HEK293T (cell line): ENCODE results near the gene CYP4F2.

Source experiments
- ARNT ChIP-seq: fragments of 450-650 bp; IDR thresholded peaks from 2 replicates; pipeline ENCODE4 v1.6.1; 2017; ENCODE audit warnings: mild to moderate bottlenecking
- BHLHE40 ChIP-seq: fragments of 450-650 bp; IDR thresholded peaks from 2 replicates; pipeline ENCODE4 v1.6.1; 2016; ENCODE audit warnings: mild to moderate bottlenecking, moderate library complexity, borderline replicate concordance
- ELF4 ChIP-seq: fragments of 450-650 bp; IDR thresholded peaks from 2 replicates; pipeline ENCODE4 v1.6.1; 2017; ENCODE audit warnings: antibody characterized with exemption
- FOXA1 ChIP-seq: fragments of 450-650 bp; IDR thresholded peaks from 2 replicates; pipeline ENCODE4 v1.6.1; 2016; ENCODE audit warnings: mild to moderate bottlenecking
- FOXK2 ChIP-seq: fragments of 450-650 bp; IDR thresholded peaks from 2 replicates; pipeline ENCODE4 v1.6.1; 2016; ENCODE audit warnings: mild to moderate bottlenecking
- FOXM1 ChIP-seq: fragments of 450-650 bp; IDR thresholded peaks from 2 replicates; pipeline ENCODE4 v1.6.1; 2017; ENCODE audit warnings: mild to moderate bottlenecking, borderline replicate concordance
- HDGF ChIP-seq: fragments of 450-650 bp; IDR thresholded peaks from 2 replicates; pipeline ENCODE4 v1.6.1; 2017; ENCODE audit warnings: antibody characterized with exemption, borderline replicate concordance
- LEF1 ChIP-seq: fragments of 450-650 bp; IDR thresholded peaks from 2 replicates; pipeline ENCODE4 v1.6.1; 2017; ENCODE audit warnings: mild to moderate bottlenecking, borderline replicate concordance
- PKNOX1 ChIP-seq: fragments of 450-650 bp; IDR thresholded peaks from 2 replicates; pipeline ENCODE4 v1.6.1; 2016
- SP1 ChIP-seq: fragments of 450-650 bp; IDR thresholded peaks from 2 replicates; pipeline ENCODE4 v1.6.1; 2017
- SUZ12 ChIP-seq: fragments of 450-650 bp; IDR thresholded peaks from 2 replicates; pipeline ENCODE4 v1.6.1; 2016; ENCODE audit warnings: mild to moderate bottlenecking
- TARDBP ChIP-seq: fragments of 450-650 bp; IDR thresholded peaks from 2 replicates; pipeline ENCODE4 v1.6.1; 2016
- ZNF384 ChIP-seq: fragments of 450-650 bp; IDR thresholded peaks from 2 replicates; pipeline ENCODE4 v1.6.1; 2016

GRCh38 chr19:15843203-15843893 is 54.5 kb downstream of the CYP4F2 start:
- TF ChIP-seq FOXA1 (no peak), ARNT (no peak), BHLHE40 (no peak), HDGF (no peak), SP1 (no peak), ELF4 (no peak), PKNOX1 (no peak), FOXM1 (no peak), FOXK2 (no peak), SUZ12 (no peak), LEF1 (no peak), TARDBP (no peak), ZNF384 (no peak)
